ENCODE measurements around the gene RAB9B. TPM values are rescaled to one million over a fixed set of nuclear protein-coding genes. Genes with fewer than 3 reads are reported as not detected.

The RAB9B gene
- polyA plus RNA-seq, 1 experiment, result 0.71 TPM

DNA sequence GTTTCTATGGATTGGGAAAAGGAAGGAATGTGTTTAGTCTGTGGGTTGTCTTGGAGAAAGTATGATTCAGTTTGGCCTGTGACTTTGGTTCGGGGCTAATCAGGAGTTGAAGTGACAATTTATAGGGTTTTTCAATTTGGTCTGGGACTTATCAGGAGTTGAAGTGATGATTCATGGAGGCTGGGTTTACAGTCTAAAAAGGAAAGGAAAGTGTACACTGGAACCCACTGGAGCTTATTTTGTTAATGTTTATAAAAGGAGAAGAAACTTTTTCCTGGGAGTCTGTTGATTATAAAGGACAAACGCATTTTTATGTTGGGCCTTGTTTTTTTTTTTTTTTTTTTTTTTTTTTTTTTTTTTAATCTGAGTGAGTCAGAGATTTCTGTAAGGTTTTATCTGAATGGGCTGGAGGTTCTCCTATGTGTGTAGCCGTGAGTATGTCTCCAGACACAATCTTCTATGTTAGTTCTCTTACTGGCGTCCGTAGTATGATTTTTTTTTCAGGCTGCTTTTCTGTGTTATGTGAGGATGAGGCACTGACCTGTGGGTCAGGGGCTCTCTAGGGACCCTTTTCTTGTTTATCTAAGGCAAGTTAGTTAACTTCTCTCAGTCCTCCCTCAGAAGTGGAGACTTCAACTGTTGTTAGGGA lies 33.0 kb upstream of the RAB9B start:
- no peaks in the 10 kb centered on the region for H3K27me3 ChIP-seq (ENCODE audit: control insufficient read depth, insufficient read depth, low read length)
- POLR2A ChIA-PET, result no interaction called here
- TF ChIP-seq, protein P1, sequence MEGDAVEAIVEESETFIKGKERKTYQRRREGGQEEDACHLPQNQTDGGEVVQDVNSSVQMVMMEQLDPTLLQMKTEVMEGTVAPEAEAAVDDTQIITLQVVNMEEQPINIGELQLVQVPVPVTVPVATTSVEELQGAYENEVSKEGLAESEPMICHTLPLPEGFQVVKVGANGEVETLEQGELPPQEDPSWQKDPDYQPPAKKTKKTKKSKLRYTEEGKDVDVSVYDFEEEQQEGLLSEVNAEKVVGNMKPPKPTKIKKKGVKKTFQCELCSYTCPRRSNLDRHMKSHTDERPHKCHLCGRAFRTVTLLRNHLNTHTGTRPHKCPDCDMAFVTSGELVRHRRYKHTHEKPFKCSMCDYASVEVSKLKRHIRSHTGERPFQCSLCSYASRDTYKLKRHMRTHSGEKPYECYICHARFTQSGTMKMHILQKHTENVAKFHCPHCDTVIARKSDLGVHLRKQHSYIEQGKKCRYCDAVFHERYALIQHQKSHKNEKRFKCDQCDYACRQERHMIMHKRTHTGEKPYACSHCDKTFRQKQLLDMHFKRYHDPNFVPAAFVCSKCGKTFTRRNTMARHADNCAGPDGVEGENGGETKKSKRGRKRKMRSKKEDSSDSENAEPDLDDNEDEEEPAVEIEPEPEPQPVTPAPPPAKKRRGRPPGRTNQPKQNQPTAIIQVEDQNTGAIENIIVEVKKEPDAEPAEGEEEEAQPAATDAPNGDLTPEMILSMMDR (IDR thresholded peaks at IDR 0.05; ENCODE audit: low read depth, low read length), result no peak
- no peak for DNase-seq (ENCODE audit: low read depth, low spot score)
- H3K9me3 ChIP-seq (ENCODE audit: control insufficient read depth, insufficient read depth, low read length), result no peaks in the 10 kb centered on the region
- no peak overlapping the region for H3K27ac ChIP-seq (ENCODE audit: low read depth, low read length)
- H3K4me3 ChIP-seq (ENCODE audit: low read depth, low read length), result no peak overlapping the region
- CTCF ChIA-PET, result interaction anchor here (0.6 to 0.7 kb wide), 2 partner anchors 235 to 914 kb away, joined by 3 read pairs; no protein-coding TSS in a partner anchor

DNA sequence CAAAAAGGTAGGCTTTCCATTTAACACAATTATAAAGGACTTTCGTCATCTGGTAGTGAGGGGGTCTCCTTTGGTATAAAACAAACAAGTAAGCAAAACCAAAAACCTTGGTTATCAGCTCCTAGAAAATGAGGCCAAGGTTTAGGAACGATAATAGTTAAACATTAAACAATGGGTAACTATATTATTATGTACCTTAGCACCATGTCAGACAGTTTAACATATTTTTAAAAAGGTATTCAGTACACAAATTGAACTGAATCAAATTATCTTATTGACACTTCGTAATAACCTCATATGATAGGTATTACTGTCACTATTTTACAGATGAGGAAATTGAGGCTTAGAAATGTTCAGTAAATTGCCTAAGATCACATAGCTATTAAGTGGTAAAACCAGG lies 32.1 kb upstream of the RAB9B start:
- DNase-seq (ENCODE audit: low read depth, low spot score), result no peak
- POLR2A ChIA-PET, result no interaction called here
- Histone ChIP-seq H3K9me3 (ENCODE audit: control insufficient read depth, insufficient read depth, low read length) (no peaks in the 10 kb centered on the region), H3K27me3 (ENCODE audit: control insufficient read depth, insufficient read depth, low read length) (no peaks in the 10 kb centered on the region), H3K4me3 (ENCODE audit: low read depth, low read length) (no peak overlapping the region), H3K27ac (ENCODE audit: low read depth, low read length) (no peak overlapping the region)
- CTCF ChIA-PET, result no interaction called here
- TF ChIP-seq, protein P1 (IDR thresholded peaks at IDR 0.05; ENCODE audit: low read depth, low read length), result no peak

DNA sequence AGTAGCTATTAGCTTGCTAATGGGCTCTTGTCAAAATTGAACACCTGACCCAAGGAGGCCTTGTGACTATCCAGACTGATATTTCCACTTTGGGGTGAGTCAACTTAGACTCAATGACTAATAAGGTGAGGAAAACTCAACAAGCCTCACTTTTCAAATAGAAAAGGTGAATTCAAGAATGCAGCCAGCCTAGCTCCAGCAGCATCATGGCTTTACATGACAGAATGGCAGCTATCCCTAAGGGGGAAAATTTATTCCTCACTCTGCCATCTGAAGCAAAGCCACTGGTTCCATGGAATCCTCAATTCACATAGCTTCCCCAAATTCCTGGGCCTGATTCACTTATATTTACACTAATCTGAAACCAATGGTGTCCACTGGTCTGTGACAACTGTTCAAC lies 29.1 kb upstream of the RAB9B start:
- H3K4me3 ChIP-seq (ENCODE audit: low read depth, low read length), result no peak overlapping the region
- H3K9me3 ChIP-seq (ENCODE audit: control insufficient read depth, insufficient read depth, low read length), result no peaks in the 10 kb centered on the region
- POLR2A ChIA-PET, result no interaction called here
- CTCF ChIA-PET, result interaction anchor here (1.0 kb wide), 1 partner anchor 16 kb away, joined by 5 read pairs; no protein-coding TSS in a partner anchor
- no peak overlapping the region for H3K27ac ChIP-seq (ENCODE audit: low read depth, low read length)
- no peak for DNase-seq (ENCODE audit: low read depth, low spot score)
- H3K27me3 ChIP-seq (ENCODE audit: control insufficient read depth, insufficient read depth, low read length), result no peaks in the 10 kb centered on the region
- TF ChIP-seq, protein P1 (IDR thresholded peaks at IDR 0.05; ENCODE audit: low read depth, low read length), result no peak

DNA sequence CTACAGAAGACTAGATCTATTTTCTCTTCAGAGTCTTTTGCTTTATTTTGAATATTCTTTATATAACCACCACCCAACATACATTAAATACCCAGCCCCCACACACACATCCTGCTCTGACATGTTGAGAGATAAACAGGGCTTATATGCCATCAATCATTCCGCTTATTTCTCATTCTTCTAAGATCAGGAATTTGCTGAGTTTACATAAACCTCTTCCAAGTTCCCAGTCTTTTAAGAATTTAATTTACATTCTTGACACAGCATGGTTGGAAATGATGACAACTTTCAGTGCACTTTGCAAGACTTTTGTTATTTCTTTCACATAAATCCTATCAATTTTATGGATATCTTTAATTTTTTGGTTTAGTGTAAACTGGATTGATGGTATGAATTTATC lies 17.5 kb upstream of the RAB9B start:
- POLR2A ChIA-PET, result no interaction called here
- Histone ChIP-seq H3K27me3 (ENCODE audit: control insufficient read depth, insufficient read depth, low read length) (no peaks in the 10 kb centered on the region), H3K27ac (ENCODE audit: low read depth, low read length) (no peak overlapping the region), H3K9me3 (ENCODE audit: control insufficient read depth, insufficient read depth, low read length) (no peaks in the 10 kb centered on the region), H3K4me3 (ENCODE audit: low read depth, low read length) (no peak overlapping the region)
- TF ChIP-seq, protein P1 (IDR thresholded peaks at IDR 0.05; ENCODE audit: low read depth, low read length), result no peak
- DNase-seq (ENCODE audit: low read depth, low spot score), result no peak
- CTCF ChIA-PET, result no interaction called here

DNA sequence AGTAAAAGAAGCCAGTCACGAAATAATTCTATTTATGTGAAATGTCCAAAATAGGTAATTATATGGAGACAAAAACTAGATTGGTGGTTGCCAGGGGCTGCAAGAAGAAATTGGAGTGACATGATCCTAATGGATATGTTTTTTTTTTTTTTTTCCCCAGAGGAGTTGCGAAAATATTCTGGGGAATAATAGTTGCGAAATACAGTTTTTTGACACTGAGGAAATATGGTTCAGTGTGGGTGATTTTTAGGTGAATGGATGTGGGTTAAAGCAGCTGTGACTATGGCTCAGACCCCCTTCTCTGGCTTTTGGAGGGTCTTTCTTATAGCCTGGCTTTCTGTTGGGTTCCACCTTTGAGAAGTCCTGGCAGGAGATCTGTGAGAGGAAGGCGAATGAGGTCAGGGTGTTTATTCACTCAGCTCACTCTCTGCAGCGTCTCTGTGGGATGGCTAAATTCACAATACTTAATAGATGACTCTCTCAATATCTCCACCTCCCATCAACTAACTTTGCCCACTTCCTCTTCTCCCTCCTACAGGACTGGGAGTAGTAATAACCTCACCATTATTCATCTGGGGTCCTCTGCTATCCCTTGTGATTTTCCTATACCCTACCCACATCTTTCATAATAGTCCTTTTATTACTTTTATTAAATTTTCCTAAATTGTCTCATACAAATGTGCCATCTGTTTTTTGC lies 15.3 kb upstream of the RAB9B start:
- Histone ChIP-seq H3K4me3 (ENCODE audit: low read depth, low read length) (no peak overlapping the region), H3K27ac (ENCODE audit: low read depth, low read length) (no peak overlapping the region), H3K27me3 (ENCODE audit: control insufficient read depth, insufficient read depth, low read length) (no peaks in the 10 kb centered on the region), H3K9me3 (ENCODE audit: control insufficient read depth, insufficient read depth, low read length) (no peaks in the 10 kb centered on the region)
- POLR2A ChIA-PET, result no interaction called here
- TF ChIP-seq, protein P1 (IDR thresholded peaks at IDR 0.05; ENCODE audit: low read depth, low read length), result no peak
- CTCF ChIA-PET, result interaction anchor here (1.2 kb wide), 1 partner anchor 289 kb away, joined by 6 read pairs; no protein-coding TSS in a partner anchor
- DNase-seq (ENCODE audit: low read depth, low spot score), result no peak

Data from AG04450 (cell line).